CD4-positive, alpha-beta T cell treated with Interleukin-6 at 100 ng/mL for 8 hours (primary cell): Measurements from ENCODE around the gene EML2.
"Not testable (repeated sequence)": the region's sequence is repeated elsewhere in the genome, so short reads cannot be mapped to it uniquely, and the experiment has no call there.

Experiments
- DNase-seq: peaks from one replicate; pipeline ENCODE4 v3.0.0-alpha.2; 2020; ENCODE audit warnings: mixed read lengths, low spot score

The EML2 gene

GRCh38 chr19:45615795-45616703 lies 23.1 kb downstream of the EML2 start:
- DNase-seq = peak; percentile 48

- not testable (repeated sequence) for DNase-seq
Observed at GRCh38 chr19:45615056-45615455, 24.1 kb downstream of the EML2 start.

DNA sequence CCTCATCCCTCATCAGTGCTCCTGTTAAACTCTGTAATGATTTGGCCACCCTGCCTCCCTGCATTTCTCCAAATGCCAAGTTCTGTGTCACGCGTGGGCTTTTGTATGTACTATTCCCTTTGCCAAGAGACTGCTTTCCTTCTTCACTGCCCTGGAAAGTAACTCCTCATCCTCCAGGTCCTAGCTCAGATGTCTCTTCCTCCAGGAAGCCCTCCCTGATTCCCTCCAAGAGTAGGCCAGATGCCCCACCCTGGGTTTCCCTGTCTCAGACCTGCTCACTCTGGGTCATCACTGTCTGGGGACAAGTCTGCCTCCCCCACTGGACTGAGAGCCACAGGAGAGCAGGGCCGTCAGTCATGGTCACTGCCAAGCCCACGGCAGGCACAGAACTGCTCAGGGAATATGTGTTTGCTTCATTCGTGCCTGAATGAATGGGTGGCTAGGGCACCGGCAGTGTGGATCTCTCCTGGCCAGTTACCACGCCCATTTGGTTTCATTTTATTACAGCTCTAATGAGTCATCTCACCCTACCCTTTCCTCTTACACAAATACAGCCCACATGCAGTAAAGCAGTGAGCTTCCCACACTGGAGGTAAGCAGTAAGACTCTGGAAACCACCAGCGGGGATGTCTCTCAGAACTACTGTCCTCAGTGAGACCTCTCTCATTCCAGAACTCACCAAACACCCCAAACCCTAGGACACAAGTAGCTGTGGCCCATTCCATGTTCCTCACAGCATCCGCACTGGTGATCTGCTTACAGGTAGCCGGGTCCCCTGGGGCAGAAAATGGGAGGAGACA lies 25.1 kb downstream of the EML2 start:
- DNase-seq = peak; percentile 19

DNA sequence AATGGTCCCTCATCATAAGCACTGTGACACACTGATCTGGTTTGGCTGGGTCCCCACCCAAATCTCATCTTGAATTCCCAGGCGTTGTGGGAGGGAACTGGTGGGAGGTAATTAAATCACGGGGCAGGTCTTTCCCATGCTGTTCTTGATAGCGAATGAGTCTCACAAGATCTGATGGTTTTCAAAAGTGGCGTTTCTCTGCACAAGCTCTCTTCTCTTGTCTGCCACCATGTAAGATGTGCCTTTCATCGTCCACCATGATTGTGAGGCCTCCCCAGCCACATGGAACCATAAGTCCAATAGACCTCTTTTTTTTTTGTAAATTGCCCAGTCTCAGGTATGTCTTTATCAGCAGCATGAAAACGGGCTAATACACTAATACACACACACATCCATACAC lies 30.2 kb downstream of the EML2 start:
- DNase-seq = no peak

DNA sequence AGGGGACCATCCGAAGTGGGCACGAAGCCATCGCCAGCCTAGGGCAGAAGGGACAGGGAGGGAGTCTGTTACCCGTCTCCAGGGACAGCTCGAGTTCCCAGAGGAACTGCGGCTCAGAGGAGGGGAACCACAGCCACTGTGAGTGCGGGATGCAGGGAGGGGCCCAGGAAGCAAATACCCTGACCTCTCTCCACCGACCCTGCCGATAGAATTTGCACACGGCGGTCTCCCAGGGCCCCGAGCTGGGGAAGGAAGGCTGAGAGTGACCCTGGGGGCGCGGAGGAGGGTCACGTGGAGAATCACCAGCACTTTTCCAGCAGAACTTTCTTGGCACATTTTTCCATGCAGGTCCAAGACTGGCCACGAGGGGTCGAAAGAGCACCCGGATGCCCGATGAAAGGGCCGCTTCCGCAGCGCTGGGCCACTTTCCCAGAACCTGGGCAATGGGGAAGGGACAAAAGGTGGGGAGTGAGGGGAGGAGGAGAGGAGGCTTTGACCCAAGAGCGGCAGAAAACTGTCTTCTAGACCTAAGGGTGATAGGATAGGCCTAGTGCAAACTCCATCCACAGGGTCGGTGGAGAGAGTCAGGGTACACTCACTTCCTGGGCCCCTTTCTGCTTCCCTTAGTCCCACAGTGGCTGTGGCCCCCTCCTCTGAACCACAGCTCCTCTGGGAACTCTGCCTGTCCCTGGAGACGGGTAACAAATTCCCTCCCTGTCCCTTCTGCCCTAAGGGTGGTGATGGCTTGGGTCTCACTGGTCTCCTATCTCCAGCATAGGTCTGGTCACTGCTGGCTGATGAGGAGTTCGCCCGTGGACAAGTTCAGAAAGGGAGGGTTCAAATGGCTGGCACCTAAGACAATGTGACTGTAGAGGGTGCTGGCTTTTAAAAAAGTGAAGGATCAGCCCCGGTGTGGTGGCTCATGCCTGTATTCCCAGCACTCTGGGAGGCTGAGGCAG lies 31.8 kb downstream of the EML2 start:
- DNase-seq = peak; percentile 37

DNA sequence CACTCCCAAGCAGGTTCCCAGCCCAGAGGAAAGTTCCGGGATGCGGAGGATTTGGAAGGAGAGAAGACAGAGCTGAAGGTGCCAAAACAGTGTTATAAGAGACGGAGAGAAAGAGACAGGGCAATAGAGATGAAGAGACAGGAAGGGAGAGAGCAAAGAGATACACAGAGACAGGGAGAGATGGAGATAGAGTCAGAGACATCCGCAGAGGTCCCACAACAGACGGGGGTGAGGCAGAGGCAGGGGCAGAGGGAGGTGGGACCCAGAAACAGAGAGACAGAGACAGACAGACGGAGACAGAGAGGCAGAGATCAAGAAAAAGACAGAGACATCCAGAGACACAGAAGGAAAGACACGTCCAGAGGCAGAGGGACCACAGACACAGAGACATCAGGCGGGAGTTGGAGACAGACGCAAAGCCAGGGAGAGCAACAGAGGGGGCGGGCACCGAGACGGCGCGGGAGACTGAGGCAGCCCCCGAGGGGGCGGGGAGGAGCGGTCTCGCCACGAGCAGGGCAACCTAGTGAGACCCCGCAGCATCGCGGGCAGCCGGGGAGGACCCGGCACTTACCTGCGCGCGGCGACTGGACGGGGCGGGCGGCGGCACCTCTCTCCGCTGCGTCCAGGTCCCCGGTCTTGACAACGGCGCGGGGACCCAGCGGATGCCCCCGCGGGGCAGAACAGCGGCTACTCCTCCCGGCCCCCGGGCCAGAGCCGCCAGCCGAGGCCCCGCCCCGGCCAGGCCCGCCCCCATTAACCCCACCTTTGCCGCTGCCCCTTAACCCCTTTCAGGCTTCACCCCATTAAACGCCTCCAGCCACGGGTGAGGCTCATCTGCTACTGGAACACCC lies 37.4 kb downstream of the EML2 start, which contains the start of gene GPR4:
Gene GPR4, minus strand, starts transcription at position 689 of the 851 bp plus-strand sequence. CDS start 10,346 bp downstream, outside the sequence.
- no peak for DNase-seq

GRCh38 chr19:45601115-45601514 lies 38.1 kb downstream of the EML2 start:
- DNase-seq = no peak

- no peak for DNase-seq
Observed at GRCh38 chr19:45600340-45600885, 38.8 kb downstream of the EML2 start.

DNA sequence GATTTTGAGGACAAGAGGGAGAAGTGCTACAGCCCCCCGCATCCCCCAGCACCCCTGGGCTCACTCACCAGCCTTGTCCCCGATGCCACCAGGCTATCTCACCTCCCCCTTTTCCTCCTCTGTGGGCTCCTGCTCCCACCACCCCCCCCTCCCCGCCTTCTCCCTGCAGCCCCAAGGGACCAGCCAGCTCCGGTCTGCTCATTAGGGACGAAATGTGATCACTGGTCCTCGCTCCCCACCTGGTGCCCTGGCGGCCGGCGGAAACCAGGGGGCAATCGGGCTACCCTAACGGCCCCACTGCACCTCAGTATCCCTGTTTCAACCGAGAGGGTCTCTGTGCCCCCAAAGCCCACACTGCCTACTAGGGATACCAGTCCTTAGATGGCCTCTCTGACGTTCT lies 39.9 kb downstream of the EML2 start:
- DNase-seq = no peak

- DNase-seq = no peak
Observed at GRCh38 chr19:45598267-45599001, 40.8 kb downstream of the EML2 start.

DNA sequence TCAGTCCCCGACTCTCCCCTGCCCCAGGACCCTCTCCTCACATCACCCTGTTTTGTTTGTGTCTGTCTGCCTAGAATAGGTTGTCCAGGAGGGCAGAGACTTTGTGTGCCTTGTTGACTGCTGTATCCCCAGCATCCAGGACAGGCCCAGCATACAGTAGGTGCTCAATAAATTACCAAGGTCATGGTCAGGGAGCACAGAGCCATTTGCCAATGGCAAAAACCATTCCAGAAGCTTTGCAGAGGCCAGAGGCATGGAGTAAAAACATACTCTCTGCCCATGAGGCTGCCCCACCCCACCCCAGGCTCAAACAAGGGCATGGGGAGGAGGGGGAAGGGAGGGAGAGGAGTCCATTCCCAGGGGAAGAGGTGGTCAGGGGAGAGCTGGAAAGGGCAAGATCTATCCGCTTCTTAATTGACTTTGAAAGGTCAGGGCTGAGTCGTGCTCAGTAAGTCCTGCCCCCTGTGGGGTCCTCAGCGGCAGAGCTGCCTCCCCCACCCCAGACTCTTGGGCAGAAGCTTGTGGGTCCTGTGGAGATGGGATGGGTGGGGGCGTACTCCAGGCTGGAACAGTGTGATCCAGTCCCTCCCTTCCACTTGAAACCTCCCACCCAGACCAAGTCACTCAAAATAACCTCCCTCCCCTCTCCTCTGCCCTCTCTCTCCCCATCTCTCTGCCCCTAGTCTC lies 41.6 kb downstream of the EML2 start:
- no peak for DNase-seq

DNA sequence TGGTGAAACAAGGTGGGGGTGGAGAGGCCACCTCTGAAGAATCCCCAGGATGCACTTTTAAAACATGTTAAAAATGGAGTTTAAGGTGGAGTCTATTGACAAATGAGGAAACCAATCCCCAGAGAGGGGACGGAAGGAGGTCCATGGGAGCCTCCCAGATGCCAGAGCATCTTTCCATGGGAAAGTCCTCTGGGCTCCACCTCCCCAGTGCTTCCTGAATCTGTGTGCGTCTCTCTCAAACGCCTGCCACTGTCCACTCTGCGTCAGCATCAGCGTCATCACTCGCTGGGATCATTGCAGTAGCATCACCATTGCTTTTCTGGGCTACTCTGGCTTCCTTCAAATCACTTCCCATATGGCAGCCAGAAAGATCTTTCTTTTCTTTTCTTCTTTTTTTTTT lies 43.4 kb downstream of the EML2 start:
- no peak for DNase-seq

GRCh38 chr19:45593520-45593919 lies 45.7 kb downstream of the EML2 start:
- no peak for DNase-seq

GRCh38 chr19:45592366-45592765 lies 46.8 kb downstream of the EML2 start:
- no peak for DNase-seq

DNA sequence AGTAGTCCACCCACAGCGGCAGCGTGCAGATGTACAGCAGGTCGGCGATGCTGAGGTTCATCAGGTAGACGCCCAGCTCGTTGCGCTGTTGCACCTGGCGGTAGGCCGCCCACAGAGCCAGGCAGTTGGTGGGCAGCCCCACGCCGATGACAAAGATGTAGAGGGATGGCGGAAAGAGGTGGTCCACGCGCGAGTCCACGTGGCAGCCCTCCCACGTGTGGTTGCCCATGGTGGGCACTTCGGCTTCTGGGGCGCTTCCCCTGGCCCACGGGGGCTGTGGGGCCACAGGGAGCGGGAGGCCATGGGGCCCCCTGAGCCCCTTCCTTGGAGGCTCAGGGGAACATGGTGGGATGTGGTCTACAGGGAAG lies 47.6 kb downstream of the EML2 start:
- no peak for DNase-seq

GRCh38 chr19:45591004-45591637 lies 48.1 kb downstream of the EML2 start:
- DNase-seq = peak; percentile 20

DNA sequence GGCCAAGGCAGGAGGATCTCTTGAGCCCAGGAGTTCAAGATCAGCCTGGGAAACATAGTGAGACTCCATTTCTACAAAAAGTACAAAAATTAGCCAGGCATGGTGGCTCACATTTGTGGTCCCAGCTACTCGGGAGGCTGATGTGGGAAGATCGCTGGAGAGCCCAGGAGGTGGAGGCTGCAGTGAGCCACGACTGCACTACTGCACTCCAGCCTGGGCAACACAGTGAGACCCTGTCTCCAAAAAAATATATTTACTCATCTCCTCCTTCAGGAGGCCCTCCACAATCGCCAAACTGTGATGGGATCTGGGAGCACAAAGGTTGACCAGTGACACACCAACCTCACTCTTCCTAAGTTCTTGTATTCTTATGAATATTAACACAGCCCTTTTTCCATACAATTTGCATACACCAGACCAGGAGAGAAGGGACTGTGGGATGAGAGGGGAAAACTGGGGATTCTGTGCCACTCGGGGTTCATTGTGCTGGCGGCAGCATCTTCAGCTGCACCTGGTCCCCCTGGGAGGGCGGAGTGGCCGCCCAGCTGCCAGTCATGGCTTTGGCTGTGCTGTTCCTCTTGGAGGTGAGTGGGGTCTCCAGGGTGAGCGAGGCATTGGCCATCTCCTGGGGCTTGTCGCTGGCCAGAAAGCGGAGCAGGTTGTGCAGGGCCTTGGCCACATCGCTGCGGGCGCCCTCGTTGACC lies 48.7 kb downstream of the EML2 start:
- DNase-seq = no peak

GRCh38 chr19:45589768-45590167 lies 49.4 kb downstream of the EML2 start:
- no peak for DNase-seq
